Smooth muscle cell (in vitro differentiated cells): ENCODE results near the gene SMIM28. TPM values are rescaled to one million over a fixed set of nuclear protein-coding genes. Genes with fewer than 3 reads are reported as not detected.

Source experiments
- DNase-seq: peaks from one replicate; lab custom pipeline; 2025; ENCODE audit not compliant: unreplicated experiment; lab: John Stamatoyannopoulos, UW
- H2AFZ ChIP-seq: fragments of 200-600 bp; sonication (generic); 2 replicates; pipeline ENCODE4 v1.6.0; 2016; ENCODE audit warnings: antibody characterized with exemption, low read depth, mild to moderate bottlenecking
- H3F3A ChIP-seq: fragments of 200-600 bp; sonication (generic); 2 replicates; pipeline ENCODE4 v1.6.0; 2017; ENCODE audit warnings: antibody characterized with exemption, low read depth
- H3K27ac ChIP-seq: fragments of 200-600 bp; sonication (generic); 2 replicates; pipeline ENCODE4 v1.5.1; 2016; ENCODE audit warnings: low read depth, mild to moderate bottlenecking
- H3K27me3 ChIP-seq: fragments of 200-600 bp; sonication (generic); 2 replicates; pipeline ENCODE4 v1.6.1; 2016; ENCODE audit warnings: low read depth, mild to moderate bottlenecking
- H3K36me3 ChIP-seq: fragments of 200-600 bp; sonication (generic); 2 replicates; pipeline ENCODE4 v1.5.1; 2016; ENCODE audit warnings: low read depth
- H3K4me1 ChIP-seq: fragments of 200-600 bp; sonication (generic); 2 replicates; pipeline ENCODE4 v1.5.1; 2016; ENCODE audit warnings: low read depth
- H3K4me2 ChIP-seq: fragments of 200-600 bp; sonication (generic); 2 replicates; pipeline ENCODE4 v1.6.0; 2016; ENCODE audit warnings: mild to moderate bottlenecking
- H3K4me3 ChIP-seq: fragments of 200-600 bp; sonication (generic); 2 replicates; pipeline ENCODE4 v1.5.1; 2016; ENCODE audit warnings: mild to moderate bottlenecking
- H3K79me2 ChIP-seq: fragments of 200-600 bp; sonication (generic); 2 replicates; pipeline ENCODE4 v1.6.0; 2016; ENCODE audit warnings: low read depth, mild to moderate bottlenecking
- H3K9ac ChIP-seq: fragments of 200-600 bp; sonication (generic); 2 replicates; pipeline ENCODE4 v1.6.0; 2016; ENCODE audit warnings: low read depth
- H3K9me3 ChIP-seq: fragments of 200-600 bp; sonication (generic); replicated peaks from 2 replicates; pipeline ENCODE4 v1.5.1; 2016; ENCODE audit warnings: low read depth
- H4K20me1 ChIP-seq: fragments of 200-600 bp; sonication (generic); 2 replicates; pipeline ENCODE4 v1.6.0; 2016; ENCODE audit warnings: low read depth
- CTCF ChIP-seq: fragments of 200-600 bp; sonication (generic); IDR thresholded peaks from 2 replicates; pipeline ENCODE4 v1.5.1; 2017; ENCODE audit warnings: borderline replicate concordance, mild to moderate bottlenecking, antibody characterized with exemption; ENCODE audit not compliant: insufficient read depth, poor library complexity, severe bottlenecking
- WGBS: methylation state at CpG from one replicate; pipeline ENCODE4 v1.1.7; 2016; ENCODE audit warnings: low lambda C conversion rate; 5-methylcytosine and 5-hydroxymethylcytosine counted together
- polyA plus RNA-seq: library from polyadenylated mRNA; unstranded; fragments of >200 nt; fragmentation: Nextera tagmentation; extraction: Ambion mirVana; gene quantifications from 2 replicates; pipeline ENCODE4 v1.2.1, GENCODE V29; 2016
- total RNA-seq: library from RNA; depleted of rRNA; stranded (reverse); fragments of >200 nt; gene quantifications from 2 replicates; pipeline ENCODE4 v1.2.3, GENCODE V29; 2014

The SMIM28 gene
- total and polyA plus RNA-seq, 2 experiments from 2014 or later: not detected

- Histone ChIP-seq H3K27ac (no peak overlapping the region), H3F3A (no peaks in the 10 kb centered on the region), H3K27me3 (no peaks in the 10 kb centered on the region), H3K79me2 (no peaks in the 10 kb centered on the region), H3K4me1 (no peaks in the 10 kb centered on the region), H4K20me1 (no peaks in the 10 kb centered on the region), H3K36me3 (no peaks in the 10 kb centered on the region), H3K4me2 (no peak overlapping the region), H2AFZ (no peak overlapping the region), H3K4me3 (no peak overlapping the region), H3K9ac (no peak overlapping the region), H3K9me3 (no peaks in the 10 kb centered on the region)
- TF ChIP-seq CTCF: no peak
- 88% methylated on average over 9 of the region's 9 CpGs for WGBS
- no peak for DNase-seq
Observed at GRCh38 chr6:138370631-138371451, 6.9 kb upstream of the SMIM28 start.

- Histone ChIP-seq H3K9me3 (no peaks in the 10 kb centered on the region), H4K20me1 (no peaks in the 10 kb centered on the region), H3K9ac (no peak overlapping the region), H3K4me2 (no peak overlapping the region), H3K4me3 (no peak overlapping the region), H3K27me3 (no peaks in the 10 kb centered on the region), H3K4me1 (no peaks in the 10 kb centered on the region), H3K36me3 (no peaks in the 10 kb centered on the region), H3K27ac (no peak overlapping the region), H2AFZ (no peak overlapping the region), H3F3A (no peaks in the 10 kb centered on the region), H3K79me2 (no peaks in the 10 kb centered on the region)
- WGBS: 74% methylated on average over 3 of the region's 3 CpGs
- DNase-seq: no peak
- no peak for TF ChIP-seq CTCF
Observed at GRCh38 chr6:138371452-138371711, 6.3 kb upstream of the SMIM28 start.

GRCh38 chr6:138371720-138372119 lies 6.0 kb upstream of the SMIM28 start:
- Histone ChIP-seq H3K9ac (no peak overlapping the region), H3K4me2 (no peak overlapping the region), H3K79me2 (no peaks in the 10 kb centered on the region), H3K4me3 (no peak overlapping the region), H3K27me3 (no peaks in the 10 kb centered on the region), H3K27ac (no peak overlapping the region), H3K36me3 (no peaks in the 10 kb centered on the region), H2AFZ (no peak overlapping the region), H3K4me1 (no peaks in the 10 kb centered on the region), H3F3A (no peaks in the 10 kb centered on the region), H3K9me3 (no peaks in the 10 kb centered on the region), H4K20me1 (no peaks in the 10 kb centered on the region)
- 31% methylated on average over 3 of the region's 3 CpGs for WGBS
- no peak for DNase-seq
- TF ChIP-seq CTCF: no peak
